ENCODE results near the gene CNTNAP2.

DNA sequence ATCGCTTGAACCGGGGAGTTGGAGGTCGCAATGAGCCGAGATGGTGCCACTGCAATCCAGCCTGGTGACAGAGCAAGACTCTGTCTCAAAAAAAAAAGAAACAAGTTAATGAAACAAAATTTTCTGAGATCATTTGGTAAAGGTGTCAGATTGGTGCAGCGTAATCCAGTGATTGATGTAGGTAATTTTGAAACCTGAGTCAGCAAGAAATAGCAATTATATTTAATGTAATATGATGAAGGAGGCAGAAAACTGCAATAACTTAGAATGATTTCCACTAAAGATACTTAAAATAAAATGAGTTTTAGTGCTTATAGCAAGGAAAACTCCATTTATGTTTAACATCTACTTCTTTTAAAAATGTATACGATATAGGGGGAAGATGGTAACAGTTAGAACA lies 1424.1 kb downstream of the CNTNAP2 start:
- TF ChIP-seq, protein P1, sequence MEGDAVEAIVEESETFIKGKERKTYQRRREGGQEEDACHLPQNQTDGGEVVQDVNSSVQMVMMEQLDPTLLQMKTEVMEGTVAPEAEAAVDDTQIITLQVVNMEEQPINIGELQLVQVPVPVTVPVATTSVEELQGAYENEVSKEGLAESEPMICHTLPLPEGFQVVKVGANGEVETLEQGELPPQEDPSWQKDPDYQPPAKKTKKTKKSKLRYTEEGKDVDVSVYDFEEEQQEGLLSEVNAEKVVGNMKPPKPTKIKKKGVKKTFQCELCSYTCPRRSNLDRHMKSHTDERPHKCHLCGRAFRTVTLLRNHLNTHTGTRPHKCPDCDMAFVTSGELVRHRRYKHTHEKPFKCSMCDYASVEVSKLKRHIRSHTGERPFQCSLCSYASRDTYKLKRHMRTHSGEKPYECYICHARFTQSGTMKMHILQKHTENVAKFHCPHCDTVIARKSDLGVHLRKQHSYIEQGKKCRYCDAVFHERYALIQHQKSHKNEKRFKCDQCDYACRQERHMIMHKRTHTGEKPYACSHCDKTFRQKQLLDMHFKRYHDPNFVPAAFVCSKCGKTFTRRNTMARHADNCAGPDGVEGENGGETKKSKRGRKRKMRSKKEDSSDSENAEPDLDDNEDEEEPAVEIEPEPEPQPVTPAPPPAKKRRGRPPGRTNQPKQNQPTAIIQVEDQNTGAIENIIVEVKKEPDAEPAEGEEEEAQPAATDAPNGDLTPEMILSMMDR (IDR thresholded peaks at IDR 0.05) = no peak
- TF ChIP-seq EP300 (IDR thresholded peaks at IDR 0.05) = no peak
- no peak for TF ChIP-seq POLR2A (IDR thresholded peaks at IDR 0.05)
- no peak for TF ChIP-seq POLR2AphosphoS5 (IDR thresholded peaks at IDR 0.05)

Data from stomach (tissue), 4 donors.